Central memory CD4-positive, alpha-beta T cell (primary cell): ENCODE measurements around the gene PLA2G4E.

Experiments
- DNase-seq: peaks from one replicate; pipeline ENCODE4 v3.0.0; 2022

PLA2G4E gene

DNA sequence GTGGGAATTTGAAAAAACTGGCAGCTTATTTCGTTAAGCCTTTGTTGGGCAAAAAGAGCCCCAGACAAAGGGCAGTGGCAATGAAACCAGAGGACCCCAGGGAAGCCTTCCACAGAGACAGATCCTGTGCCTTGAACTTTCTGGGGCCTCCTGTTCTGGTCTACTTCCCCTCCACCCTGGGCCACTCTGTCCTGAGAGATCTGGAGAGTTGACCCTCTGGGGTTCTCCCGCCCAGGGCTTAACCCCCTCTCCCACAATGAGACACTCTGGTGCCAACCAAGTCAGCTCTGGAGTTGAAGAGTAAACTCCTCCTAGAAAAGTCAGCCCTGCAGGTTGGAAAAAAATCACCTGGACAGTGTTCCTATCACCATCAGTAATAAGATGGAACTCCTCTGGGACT lies 69.3 kb downstream of the PLA2G4E start:
- no peak for DNase-seq

DNA sequence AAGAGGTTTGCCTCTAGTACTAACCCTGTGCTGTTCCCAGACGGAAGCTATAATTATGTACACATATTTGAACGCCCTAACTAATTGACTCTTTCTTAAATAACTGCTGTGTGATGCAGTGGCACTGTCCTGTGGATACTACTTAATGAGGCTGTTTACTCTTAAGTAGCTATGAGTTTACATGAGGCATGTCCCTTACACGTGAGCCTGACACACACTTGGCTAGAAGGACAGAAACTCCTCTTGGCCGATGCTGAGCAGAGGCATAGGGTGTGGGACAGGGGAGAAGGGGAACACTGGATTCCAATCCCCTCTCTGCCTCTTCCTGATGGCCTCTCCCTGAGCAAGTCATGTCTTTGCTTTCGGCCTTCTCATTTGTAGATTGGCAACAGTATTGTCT lies 70.4 kb downstream of the PLA2G4E start:
- DNase-seq, result no peak

DNA sequence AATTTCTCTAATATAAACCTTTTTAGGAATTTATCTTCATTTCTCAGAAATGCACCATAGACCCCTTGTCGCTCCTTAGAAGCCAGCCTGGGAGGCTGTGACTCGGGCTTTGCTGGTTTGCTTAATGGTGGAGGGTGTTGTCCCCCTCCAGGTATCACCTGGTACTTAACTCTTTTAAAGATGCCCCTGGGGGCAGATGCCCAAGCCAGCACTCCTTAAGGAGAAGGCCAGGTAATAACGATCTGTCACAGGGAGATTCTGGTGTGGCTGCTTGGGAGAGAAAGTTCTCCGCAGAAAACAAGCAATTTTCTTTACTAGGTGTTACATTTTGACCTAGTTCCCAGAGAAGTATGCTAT lies 70.7 kb downstream of the PLA2G4E start:
- no peak for DNase-seq

DNA sequence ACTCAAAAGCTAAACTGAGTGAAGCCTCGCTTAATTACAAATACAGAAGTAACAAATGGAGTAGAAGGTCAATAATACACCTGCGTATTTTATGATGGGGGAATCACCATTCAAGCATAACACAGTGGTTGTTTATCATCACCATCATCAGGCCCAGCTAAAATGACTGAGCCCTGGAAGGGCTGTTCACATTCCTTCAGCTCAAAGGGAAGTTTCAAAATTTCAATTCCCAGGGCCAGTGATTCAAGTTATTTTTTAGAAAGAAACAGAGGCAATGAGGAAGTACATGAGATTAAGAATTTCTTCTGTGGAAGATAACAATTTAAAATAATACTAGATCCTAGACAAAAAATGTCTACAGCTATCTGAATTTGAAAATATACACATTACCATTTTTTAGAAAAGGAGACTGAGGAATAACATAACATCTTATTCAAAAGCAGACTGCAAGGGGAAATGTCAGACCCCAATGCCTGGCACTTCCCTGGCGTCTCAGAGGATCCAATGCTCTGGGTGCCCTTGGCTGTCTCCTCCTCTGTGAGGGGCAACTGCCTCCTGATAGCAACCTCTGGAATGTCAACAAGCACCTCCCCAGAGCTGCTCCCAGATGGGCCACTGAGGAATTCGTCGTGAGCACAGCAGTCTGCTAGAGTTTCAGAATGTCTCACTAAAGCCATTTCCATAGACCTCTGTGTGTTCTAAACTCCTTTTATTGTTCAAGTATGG lies 71.3 kb downstream of the PLA2G4E start:
- DNase-seq, result no peak

DNA sequence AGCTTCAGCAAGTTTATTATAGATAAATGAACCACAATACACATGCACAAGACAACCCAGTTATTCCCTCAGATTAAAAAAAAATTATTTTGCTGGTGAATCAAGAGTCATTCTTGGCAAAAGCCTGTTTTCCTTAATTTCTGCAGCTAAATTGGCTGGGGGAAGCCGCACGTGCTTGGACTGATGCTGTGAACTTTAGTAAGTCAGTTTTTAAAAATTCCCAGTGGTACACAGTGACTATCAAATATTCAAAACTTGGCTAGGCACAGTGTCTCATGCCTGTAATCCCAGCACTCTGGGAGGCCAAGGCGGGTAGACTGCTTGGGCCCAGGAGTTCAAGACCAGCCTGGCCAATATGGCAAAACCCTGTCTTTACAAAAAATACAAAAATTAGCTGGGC lies 72.4 kb downstream of the PLA2G4E start:
- no peak for DNase-seq

DNA sequence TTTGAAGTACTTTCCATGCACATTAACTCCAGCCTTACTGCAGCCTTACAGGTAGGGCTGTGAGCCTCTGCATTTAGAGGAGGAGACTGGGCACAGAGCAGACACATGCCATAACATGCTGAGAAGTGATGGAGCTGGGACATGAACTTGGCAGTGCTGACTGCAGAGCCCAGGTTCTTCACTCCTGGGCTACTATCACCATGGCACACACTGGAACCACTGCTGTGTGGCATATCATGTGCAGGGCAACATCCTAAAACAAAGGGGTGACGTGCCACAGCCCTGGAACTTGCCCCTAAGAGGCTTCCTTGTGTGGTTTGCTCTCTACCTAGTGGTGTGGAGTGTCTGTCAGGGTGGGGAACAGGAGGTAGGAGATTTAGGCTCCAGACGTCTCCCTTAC lies 73.9 kb downstream of the PLA2G4E start:
- DNase-seq, result no peak

DNA sequence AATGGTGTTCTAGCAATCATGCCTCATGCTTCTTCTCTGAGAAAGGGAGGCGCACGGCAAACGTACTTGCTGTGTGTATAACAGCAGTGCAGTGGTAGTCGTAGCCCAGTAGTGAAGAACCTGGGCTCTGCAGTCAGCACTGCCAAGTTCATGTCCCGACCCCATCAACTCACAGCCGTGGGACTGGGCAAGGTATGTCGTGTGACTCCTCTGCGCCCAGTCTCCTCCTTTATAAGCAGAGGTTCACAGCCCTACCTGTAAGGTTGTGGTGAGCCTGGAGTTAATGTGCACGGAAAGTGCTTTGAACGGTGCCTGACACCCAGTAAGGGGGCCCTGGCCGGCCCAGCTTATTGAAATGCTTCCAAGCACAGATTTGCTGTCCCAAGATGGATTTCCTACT lies 75.1 kb downstream of the PLA2G4E start:
- no peak for DNase-seq

DNA sequence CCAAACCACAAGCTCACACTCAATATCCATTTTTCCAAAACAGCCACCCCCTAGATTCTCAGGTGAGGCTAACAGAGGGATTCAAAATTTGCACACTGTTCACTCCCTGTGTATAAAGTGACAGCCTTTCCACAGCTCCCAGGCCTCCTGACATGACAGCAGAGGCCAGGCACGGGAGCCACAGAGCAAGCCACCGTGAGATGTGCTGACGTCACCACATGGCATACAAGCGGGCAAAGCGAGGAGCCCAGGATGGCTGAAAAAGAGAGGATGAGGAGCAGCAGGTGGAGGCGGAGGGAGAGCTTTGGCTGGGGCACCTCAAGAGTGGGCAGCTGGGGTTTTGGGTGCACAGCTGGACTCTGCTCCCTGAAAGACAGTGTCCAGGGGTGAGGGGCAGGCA lies 75.6 kb downstream of the PLA2G4E start:
- no peak for DNase-seq

DNA sequence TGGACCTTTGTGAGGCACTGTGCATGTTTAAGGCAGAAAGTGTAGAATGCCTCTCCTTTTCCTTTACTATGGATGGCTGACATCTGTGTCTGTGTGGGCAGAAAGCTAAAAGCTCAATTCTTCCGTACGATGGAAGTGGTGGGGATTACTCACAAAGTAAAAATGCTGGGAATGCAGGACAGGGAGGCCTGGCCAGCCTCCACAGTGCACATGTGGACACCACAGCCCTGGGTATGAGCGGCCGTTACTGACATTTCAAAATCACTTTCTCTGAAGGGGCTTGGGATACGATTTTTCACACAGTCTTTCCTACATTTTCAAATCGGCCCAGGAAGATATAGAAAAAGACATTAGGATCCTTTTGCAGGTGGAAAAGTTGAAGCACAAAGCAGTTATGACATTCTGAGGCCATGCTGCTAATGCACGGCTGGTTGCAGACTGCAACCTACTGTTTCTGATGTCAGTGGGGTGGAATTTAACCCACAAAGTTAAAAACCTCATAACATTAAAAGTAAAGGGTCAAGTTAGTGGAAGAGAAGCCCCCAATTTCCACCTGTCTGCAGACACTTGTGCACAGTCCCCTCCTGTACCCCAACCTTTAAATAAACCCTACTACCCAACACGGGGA lies 76.4 kb downstream of the PLA2G4E start:
- no peak for DNase-seq

DNA sequence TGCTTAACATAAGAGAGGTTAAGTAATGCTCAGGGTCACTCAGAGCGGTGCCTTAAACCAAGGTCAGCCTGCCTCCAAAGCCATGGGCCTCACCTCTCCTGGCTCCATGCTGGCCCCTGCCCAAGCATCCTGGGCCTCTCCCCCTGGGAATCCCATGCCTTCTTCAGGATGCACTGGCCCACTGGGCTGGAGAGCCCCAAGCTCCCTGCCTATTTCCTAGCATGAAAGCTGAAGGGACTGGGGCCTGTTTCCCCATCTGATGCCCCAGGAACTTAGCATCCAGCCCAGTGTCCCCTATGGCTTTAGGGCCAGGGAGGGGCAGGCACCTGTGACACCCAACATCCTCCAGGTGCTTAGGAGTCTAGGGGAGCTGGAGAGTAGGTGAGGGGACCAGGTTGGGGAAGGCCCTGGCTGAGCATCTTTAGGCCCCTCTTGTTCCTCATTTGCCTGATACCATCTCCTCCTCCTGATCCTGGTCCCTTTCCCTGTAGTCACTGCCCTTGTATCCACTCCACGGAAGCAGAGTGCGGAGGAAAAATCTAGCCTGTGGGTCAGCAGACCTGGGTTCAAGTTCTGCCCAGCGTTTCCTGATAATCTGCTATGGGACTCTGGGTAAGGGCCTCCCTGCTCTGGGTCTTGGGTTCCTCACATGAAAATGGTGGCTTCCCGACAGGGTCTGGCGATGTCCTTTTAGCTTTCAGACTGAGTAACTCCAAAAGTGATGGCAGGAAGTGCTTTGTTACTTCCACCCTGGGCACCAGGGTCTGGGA lies 77.1 kb downstream of the PLA2G4E start:
- DNase-seq, result no peak

DNA sequence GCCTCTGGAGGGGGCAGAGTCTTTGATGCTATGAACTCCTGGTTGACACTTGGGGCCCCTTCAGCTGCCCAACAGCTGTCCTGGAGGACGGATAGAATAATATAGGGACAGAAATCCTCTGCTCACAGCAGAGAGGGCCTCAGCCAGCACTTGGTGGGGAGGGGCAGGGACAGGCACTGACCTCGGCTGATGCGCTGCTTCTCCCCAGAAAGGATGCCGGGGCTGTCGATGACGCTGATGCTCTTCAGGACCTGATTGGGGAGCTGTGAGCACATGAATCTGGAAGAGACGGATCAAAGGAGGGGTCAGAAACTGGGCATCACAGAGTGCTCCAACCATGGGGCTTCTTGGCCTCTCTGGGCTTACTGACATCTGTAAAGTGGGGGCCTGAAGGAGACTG lies 78.0 kb downstream of the PLA2G4E start:
- DNase-seq, result no peak

DNA sequence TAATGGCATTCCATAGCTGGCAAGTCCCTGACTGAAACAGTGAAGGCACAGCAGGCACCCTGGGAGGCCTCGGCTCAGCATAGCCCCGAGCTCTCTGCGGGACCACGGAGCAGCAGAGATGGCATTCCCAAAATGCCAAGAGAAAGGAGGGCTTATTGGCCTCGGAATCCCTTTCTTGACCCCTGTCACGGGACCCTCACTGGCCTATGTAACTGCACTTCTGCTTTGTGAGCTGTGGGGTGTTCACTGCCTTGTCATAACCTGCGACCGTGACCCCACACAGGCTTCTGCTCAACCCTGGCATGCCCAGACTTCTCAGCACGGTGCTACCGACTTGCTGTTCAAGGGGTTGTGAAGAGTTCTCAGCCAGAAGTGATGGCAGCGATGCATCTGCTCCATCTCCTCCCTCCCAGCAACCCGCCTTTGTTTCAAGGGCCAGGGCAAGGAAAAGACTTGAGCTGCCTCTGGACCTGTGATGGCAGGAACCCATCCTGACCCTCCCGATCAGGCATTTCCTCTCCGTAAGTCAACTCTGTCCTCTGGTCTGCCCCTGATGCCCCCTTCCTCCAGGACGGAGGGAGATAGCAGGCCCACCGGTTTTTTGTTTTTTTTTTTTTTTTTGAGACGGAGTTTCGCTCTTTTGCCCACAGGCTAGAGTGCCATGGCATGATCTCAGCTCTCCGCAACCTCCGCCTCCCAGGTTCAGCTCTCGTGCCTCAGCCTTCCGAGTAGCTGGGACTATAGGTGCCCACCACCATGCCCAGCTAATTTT lies 79.0 kb downstream of the PLA2G4E start:
- DNase-seq, result no peak

DNA sequence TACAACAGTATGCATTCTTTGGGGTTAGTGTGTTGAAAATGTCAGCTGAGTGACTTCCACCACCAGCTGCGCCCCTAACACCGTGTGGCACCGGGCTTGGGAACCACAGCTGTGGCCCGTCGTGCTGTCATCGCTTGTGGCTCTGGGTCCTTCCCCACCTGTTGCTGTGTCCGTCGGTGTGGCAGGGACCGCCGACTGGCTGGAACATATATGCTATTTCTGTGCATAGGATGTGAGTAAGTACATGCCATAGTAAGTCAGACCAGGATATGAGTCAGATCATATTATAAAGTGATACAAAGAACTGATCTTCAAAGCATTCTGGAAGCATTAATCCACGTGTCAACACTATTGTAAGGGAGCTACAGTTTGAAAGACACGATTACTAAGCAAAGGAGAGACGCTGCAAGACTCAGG lies 80.4 kb downstream of the PLA2G4E start:
- peak; percentile 3 for DNase-seq

DNA sequence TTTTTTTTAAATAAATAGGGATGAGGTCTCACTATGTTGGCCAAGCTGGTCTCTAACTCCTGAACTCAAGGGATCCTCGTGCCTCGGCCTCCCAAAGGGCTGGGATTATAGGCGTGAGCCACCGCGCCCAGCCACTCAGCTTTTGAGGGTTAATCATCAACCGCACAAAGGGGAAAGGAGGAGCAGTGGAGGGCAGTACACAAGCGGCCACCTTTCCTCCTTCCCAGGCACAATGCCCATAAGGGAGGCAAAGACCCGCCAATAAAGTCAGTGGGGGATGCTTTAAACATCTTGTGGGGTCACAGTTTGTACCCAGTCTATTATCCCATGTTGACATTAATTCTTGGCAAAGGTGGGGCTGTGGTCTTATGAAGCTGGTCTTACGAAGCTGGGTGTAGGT lies 80.9 kb downstream of the PLA2G4E start:
- DNase-seq, result no peak

DNA sequence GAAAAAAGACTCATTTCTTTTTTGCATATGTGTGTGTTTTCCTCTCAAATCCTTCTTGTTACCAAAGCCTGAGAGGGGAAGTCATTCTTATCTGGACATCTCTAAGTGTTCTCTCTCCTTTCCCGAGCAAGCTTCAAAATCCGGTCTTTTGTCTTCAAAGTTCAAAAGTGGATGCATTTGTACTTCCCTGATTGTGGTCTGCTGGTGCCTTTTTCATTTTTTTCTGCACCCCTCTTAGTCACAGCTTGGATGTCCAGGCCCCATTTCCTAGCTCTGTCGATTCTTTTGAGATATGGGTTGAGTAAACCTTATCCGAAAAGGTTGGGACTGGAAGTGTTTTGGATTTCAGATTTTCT lies 83.3 kb downstream of the PLA2G4E start:
- no peak for DNase-seq

DNA sequence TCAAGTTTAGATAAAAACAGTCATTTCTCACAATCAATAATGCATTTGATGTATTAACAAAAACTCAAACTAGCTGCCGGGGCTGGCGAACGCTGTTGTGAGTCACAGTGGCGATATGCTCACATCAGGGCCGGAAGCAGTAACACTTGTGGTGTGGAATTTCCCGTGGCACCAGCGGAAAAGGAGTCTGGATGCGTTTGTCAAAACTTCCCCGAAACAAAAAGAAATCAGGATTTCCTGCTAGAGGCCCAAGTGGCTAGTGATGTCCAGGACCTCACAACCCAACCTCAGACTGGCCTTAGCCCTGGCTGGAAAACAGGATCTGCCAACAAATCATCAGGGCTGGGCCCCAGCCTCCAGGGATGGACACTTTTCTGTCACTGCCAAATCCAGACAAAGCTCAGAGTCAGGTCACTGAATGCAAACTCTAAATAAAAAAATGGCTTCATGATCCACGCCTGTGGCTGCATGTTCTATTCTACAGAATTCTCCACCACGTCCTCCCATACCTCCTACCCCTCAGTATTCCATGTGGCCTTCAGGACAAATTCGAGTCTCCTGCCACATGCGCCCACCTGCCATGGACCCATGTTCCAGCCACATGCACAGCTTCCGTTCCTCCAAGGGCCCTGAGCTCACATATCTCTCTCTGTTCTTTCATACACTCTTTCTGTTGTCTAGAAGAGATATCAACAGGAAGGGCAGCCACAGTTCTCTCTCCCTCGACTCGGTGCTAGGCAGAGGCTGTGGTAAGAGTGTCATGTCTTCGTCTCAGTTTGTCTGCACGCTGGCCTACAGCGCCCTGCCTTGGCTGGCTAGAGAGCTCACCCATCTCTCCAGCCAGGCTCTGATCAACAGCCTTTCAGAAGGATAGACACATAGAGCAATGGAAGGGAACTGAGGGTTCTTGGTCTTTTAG lies 83.9 kb downstream of the PLA2G4E start:
- DNase-seq, result peak; percentile 83

DNA sequence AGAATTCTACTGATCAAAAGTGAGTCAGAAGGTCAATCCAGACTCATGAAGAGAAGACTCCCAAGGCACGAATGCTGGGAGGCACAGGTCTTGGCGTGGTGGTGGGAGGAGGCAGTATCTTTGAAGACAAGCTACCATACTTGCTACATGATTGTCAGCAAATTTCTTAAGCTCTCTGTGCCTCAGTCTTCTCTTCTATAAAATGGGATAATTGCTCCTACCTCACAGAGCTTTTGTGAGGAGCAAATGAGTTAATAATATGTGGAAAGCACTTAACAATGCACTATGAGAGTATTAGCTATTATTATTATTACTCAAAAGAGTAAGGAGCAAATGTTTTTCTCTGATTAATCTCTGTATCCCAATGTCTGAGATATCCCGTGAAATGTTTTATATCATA lies 84.7 kb downstream of the PLA2G4E start:
- DNase-seq, result no peak

DNA sequence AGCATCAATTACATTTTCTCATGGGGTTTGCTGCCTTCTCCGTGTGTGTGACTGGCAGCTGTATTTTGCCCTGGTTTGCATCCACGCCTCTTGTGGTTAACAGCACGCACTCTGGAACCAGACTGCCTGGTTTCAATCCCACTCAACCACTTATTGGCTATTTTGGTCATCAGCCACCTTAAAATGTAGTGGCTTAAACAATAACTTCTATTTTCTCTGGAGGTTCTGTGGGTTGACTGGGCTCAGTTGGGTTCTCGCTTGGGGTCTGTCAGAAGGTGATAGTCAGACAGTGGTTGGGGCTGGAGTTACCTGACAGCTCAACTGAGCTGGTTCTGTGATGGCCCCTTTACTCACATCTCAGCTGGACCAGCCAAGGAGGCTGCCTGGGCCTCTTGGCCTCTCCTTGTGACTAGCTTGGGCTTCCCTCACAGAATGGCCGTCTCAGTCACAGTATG lies 85.2 kb downstream of the PLA2G4E start:
- peak; percentile 3 for DNase-seq

DNA sequence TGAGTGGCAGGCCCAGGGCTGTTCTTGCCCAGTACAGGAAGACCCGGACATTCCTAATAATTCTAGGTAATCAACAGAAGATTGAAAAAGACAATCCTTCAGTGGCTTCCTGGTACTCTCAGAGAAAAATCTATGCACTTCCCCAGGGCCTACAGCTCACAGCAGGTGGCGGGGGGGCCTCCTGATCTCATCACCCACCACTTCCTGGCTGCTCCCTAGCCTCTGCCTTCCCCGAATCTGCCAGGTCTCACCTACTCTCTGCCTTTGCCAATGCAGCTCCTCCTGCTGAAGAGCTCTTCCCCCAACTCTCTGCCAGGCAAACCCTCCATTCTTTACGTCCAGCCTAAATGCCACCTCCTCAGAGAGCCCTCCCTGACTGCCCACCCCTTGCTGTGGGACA lies 86.0 kb downstream of the PLA2G4E start:
- peak; percentile 81 for DNase-seq

DNA sequence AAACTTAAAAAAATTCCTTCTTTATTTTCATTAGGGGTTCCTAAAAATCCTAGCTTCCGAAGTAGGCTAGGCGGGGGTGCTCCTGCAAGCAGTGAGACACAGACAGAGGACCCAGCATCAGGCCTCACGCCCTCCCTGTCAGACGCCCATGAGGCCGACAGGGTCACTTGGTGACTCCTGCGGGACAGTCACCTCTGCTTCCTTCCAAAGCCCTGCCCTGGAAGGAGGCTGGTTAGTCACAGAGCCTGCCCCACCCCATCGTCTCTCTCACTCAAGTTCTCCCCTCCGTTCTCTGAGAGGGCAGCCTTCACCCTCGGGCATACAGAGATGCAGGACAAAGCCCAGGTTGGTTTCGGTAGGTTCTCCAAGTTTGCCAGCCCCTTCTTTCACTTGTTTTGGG lies 87.1 kb downstream of the PLA2G4E start:
- DNase-seq, result no peak

DNA sequence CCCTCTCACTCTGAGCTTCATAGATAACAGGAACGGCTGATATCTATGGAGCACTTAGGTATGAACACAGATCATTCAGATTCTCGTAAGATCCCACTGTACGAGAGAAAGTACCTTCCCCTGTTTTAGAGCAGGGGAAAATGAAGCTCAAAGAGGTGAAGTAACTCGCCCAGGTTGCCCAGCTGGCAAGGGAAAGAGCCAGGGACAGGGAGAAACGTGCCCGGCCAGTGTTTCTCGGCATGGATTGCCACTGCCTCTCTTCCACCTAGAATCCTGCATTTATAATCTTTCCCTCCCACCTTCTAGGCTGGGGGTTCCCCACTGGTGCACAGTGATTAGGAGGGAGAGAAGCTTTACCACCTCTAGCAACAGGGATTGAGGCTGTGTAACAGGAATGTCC lies 87.5 kb downstream of the PLA2G4E start:
- DNase-seq, result no peak
